K562 treated with DMSO at 1 percent for 12 hours (cell line): ENCODE measurements around the gene CCDC87. TPM values are rescaled to one million over a fixed set of nuclear protein-coding genes. Genes with fewer than 3 reads are reported as not detected.

Experiments used
- total RNA-seq: library from RNA; unstranded; fragments of 300-600 nt; gene quantifications from 2 replicates; pipeline ENCODE4 v1.2.3, GENCODE V29; 2022; ENCODE audit not compliant: insufficient read depth

CCDC87 gene
- total RNA-seq, result not detected in 2 replicates

GRCh38 chr11:66592457-66593302 lies at the start of gene CCDC87, which contains the start of gene CCS:
CCDC87 (minus strand) TSS chr11:66593063; CDS start chr11:66593015, 48 bp downstream.
CCS (plus strand) TSS chr11:66593185; CDS start chr11:66593262, 77 bp downstream.

GRCh38 chr11:66638177-66639065 lies 45.6 kb upstream of the CCDC87 start, which contains the start of gene RBM4:
RBM4 (plus strand) TSS chr11:66638703; CDS start chr11:66639712, 1,009 bp downstream.

GRCh38 chr11:66616379-66617154 lies 23.7 kb upstream of the CCDC87 start, which contains the start of gene RBM14:
RBM14 (plus strand) TSS chr11:66616630; CDS start chr11:66616721, 91 bp downstream.

GRCh38 chr11:66568124-66568916 lies 24.5 kb downstream of the CCDC87 start, which contains the start of gene CTSF:
CTSF (minus strand) TSS chr11:66568606; CDS start chr11:66568486, 120 bp downstream.

GRCh38 chr11:66546368-66546965 lies 46.4 kb downstream of the CCDC87 start, which contains the start of gene ACTN3:
ACTN3 (plus strand) TSS chr11:66546903; CDS start chr11:66546938, 35 bp downstream.

GRCh38 chr11:66545701-66546367 lies 47.0 kb downstream of the CCDC87 start, which contains the start of gene ZDHHC24:
ZDHHC24 (minus strand) TSS chr11:66546048; CDS start chr11:66546003, 45 bp downstream.

Other genes with a start within 250 kb of the CCDC87 start
- 44.7 and 57.8 TPM in 2 replicates for gene BRMS1, start 248.0 kb downstream of the CCDC87 start, total RNA-seq
- 27.4 and 34.3 TPM in 2 replicates for gene B4GAT1, start 245.4 kb downstream of the CCDC87 start, total RNA-seq
- gene SLC29A2, start 221.3 kb downstream of the CCDC87 start, total RNA-seq, result 7.5 and 12.2 TPM in 2 replicates
- gene NPAS4, start 172.0 kb downstream of the CCDC87 start, total RNA-seq, result not detected in 2 replicates
- 44.5 and 73.2 TPM in 2 replicates for gene MRPL11, start 154.2 kb downstream of the CCDC87 start, total RNA-seq
- gene PELI3, start 126.2 kb downstream of the CCDC87 start, total RNA-seq, result 4.0 and 7.5 TPM in 2 replicates
- 41.1 and 42.9 TPM in 2 replicates for gene DPP3, start 112.6 kb downstream of the CCDC87 start, total RNA-seq
- 8.5 and 13.5 TPM in 2 replicates for gene BBS1, start 82.4 kb downstream of the CCDC87 start, total RNA-seq
- gene ZDHHC24, start 47.0 kb downstream of the CCDC87 start, total RNA-seq, result 6.9 and 8.6 TPM in 2 replicates
- not detected in 2 replicates for gene ACTN3, start 46.2 kb downstream of the CCDC87 start, total RNA-seq
- gene CTSF, start 24.5 kb downstream of the CCDC87 start, total RNA-seq, result 20.3 and 24.5 TPM in 2 replicates
- gene CCS, start 122 bp upstream of the CCDC87 start, total RNA-seq, result 40.3 and 40.4 TPM in 2 replicates
- 51.4 and 80.4 TPM in 2 replicates for gene RBM14, start 23.6 kb upstream of the CCDC87 start, total RNA-seq
- gene RBM4, start 45.6 kb upstream of the CCDC87 start, total RNA-seq, result 110 and 113 TPM in 2 replicates
- 14.5 and 27.8 TPM in 2 replicates for gene RBM4B, start 84.8 kb upstream of the CCDC87 start, total RNA-seq
- 6.3 and 15.2 TPM in 2 replicates for gene SPTBN2, start 136.2 kb upstream of the CCDC87 start, total RNA-seq